HepG2 (cell line): ENCODE data around the gene SLC25A47. TPM values are rescaled to one million over a fixed set of nuclear protein-coding genes. Genes with fewer than 3 reads are reported as not detected.

ENCODE experiments used
- ATF7-NPFF ChIP-seq: sonication (generic); formaldehyde crosslinking; IDR thresholded peaks from 2 replicates; pipeline ENCODE4 v1.8.1; 2023; ENCODE audit warnings: mild to moderate bottlenecking, low read depth, missing genetic modification reagents, moderate library complexity
- ISL2 ChIP-seq: sonication (generic); formaldehyde crosslinking; IDR thresholded peaks from 2 replicates; pipeline ENCODE4 v1.5.0; 2020; ENCODE audit warnings: missing genetic modification reagents
- KLF11 ChIP-seq: IDR thresholded peaks from 2 replicates; pipeline ENCODE4 v1.6.1; 2016; ENCODE audit warnings: missing compliant biosample characterization
- POGZ ChIP-seq: sonication (generic); formaldehyde crosslinking; IDR thresholded peaks from 2 replicates; pipeline ENCODE4 v1.4.0; 2020; ENCODE audit warnings: mild to moderate bottlenecking, missing genetic modification reagents
- RORA ChIP-seq: sonication (generic); formaldehyde crosslinking; IDR thresholded peaks from 2 replicates; pipeline ENCODE4 v1.5.0; 2020; ENCODE audit warnings: mild to moderate bottlenecking, missing genetic modification reagents, moderate library complexity
- TOE1 ChIP-seq: sonication (generic); formaldehyde crosslinking; IDR thresholded peaks from 2 replicates; pipeline ENCODE4 v1.4.0; 2020; ENCODE audit warnings: mild to moderate bottlenecking, missing genetic modification reagents
- U2AF1 ChIP-seq: fragments of 200-400 bp; formaldehyde crosslinking; optimal IDR thresholded peaks from 2 replicates; pipeline ENCODE3; 2017; ENCODE audit warnings: mild to moderate bottlenecking, low read depth, low read length
- ZNF205 ChIP-seq: IDR thresholded peaks from 2 replicates; pipeline ENCODE4 v1.6.1; 2018; ENCODE audit warnings: missing biosample characterization, missing genetic modification reagents
- ZNF234 ChIP-seq: sonication (generic); formaldehyde crosslinking; conservative IDR thresholded peaks from 2 replicates; pipeline ENCODE4 v1.5.1; 2020; ENCODE audit warnings: mild to moderate bottlenecking, missing genetic modification reagents
- ZNF264 ChIP-seq: sonication (generic); formaldehyde crosslinking; IDR thresholded peaks from 2 replicates; pipeline ENCODE4 v1.4.0; 2020; ENCODE audit warnings: missing genetic modification reagents
- ZNF337 ChIP-seq: sonication (generic); formaldehyde crosslinking; IDR thresholded peaks from 2 replicates; pipeline ENCODE4 v1.5.1; 2020; ENCODE audit warnings: missing genetic modification reagents, low read depth, mild to moderate bottlenecking, borderline replicate concordance
- ZNF44 ChIP-seq: sonication (generic); formaldehyde crosslinking; IDR thresholded peaks from 2 replicates; pipeline ENCODE4 v1.5.1; 2020; ENCODE audit warnings: mild to moderate bottlenecking, missing genetic modification reagents
- ZNF546 ChIP-seq: sonication (generic); formaldehyde crosslinking; conservative IDR thresholded peaks from 2 replicates; pipeline ENCODE4 v1.8.1; 2023; ENCODE audit warnings: mild to moderate bottlenecking, missing genetic modification reagents
- ZNF749 ChIP-seq: sonication (generic); formaldehyde crosslinking; IDR thresholded peaks from 2 replicates; pipeline ENCODE4 v1.8.0; 2022; ENCODE audit warnings: mild to moderate bottlenecking, missing genetic modification reagents, moderate library complexity, borderline replicate concordance
- ZNF776 ChIP-seq: sonication (generic); formaldehyde crosslinking; IDR thresholded peaks from 2 replicates; pipeline ENCODE4 v1.4.0; 2020; ENCODE audit warnings: mild to moderate bottlenecking, missing genetic modification reagents
- ZNF878 ChIP-seq: sonication (generic); formaldehyde crosslinking; IDR thresholded peaks from 2 replicates; pipeline ENCODE4 v1.8.1; 2023; ENCODE audit warnings: mild to moderate bottlenecking, missing genetic modification reagents, moderate library complexity
- ZSCAN31 ChIP-seq: sonication (generic); formaldehyde crosslinking; IDR thresholded peaks from 2 replicates; pipeline ENCODE4 v1.5.0; 2020; ENCODE audit warnings: low read depth, mild to moderate bottlenecking, missing genetic modification reagents
- polyA plus RNA-seq, 8 experiments: library from polyadenylated mRNA; depleted of rRNA in 3 of 8; stranded (reverse) in 7 of 8; unstranded in 1 of 8; fragments of >200 nt; fragmentation: Illumina TruSeq in 4 of 8; extraction: Trizol in 4 of 8; gene quantifications; 2 replicates each; pipeline versions ENCODE4 v1.2.1 to v1.2.3, GENCODE V29; 2011 to 2016; ENCODE audit warnings: low read depth in 4 of 8, missing spikeins in 1 of 8, mixed read lengths in 1 of 8; ENCODE audit not compliant: insufficient read depth in 1 of 8
- total RNA-seq, 5 experiments: library from RNA; depleted of rRNA; stranded (reverse); fragments of >200 nt; fragmentation: Illumina TruSeq; extraction: Trizol; gene quantifications; 2 replicates each; pipeline ENCODE4 v1.2.3, GENCODE V29; 2016; ENCODE audit warnings: low read depth in 1 of 5
- TF ChIP-seq, protein P1 (sequence below): sonication (generic); formaldehyde crosslinking; IDR thresholded peaks from 2 replicates; pipeline ENCODE4 v1.9.0; 2021; ENCODE audit warnings: missing genetic modification reagents, mild to moderate bottlenecking, borderline replicate concordance
- TF ChIP-seq, protein P2 (sequence below): sonication (generic); formaldehyde crosslinking; IDR thresholded peaks from 2 replicates; pipeline ENCODE4 v1.9.0; 2021; ENCODE audit warnings: missing genetic modification reagents, borderline replicate concordance
- TF ChIP-seq, protein P3 (sequence below): sonication (generic); formaldehyde crosslinking; IDR thresholded peaks from 2 replicates; pipeline ENCODE4 v1.4.0; 2020; ENCODE audit warnings: missing genetic modification reagents
- TF ChIP-seq, protein P4 (sequence below): sonication (generic); formaldehyde crosslinking; IDR thresholded peaks from 2 replicates; pipeline ENCODE4 v1.4.0; 2020; ENCODE audit warnings: mild to moderate bottlenecking, missing genetic modification reagents

The SLC25A47 gene
- total and polyA plus RNA-seq, 2 of the 13 experiments (the other 11 are each of a cell fraction or from before 2014, with no cell fraction given) = 1.0 to 1.7 TPM

DNA sequence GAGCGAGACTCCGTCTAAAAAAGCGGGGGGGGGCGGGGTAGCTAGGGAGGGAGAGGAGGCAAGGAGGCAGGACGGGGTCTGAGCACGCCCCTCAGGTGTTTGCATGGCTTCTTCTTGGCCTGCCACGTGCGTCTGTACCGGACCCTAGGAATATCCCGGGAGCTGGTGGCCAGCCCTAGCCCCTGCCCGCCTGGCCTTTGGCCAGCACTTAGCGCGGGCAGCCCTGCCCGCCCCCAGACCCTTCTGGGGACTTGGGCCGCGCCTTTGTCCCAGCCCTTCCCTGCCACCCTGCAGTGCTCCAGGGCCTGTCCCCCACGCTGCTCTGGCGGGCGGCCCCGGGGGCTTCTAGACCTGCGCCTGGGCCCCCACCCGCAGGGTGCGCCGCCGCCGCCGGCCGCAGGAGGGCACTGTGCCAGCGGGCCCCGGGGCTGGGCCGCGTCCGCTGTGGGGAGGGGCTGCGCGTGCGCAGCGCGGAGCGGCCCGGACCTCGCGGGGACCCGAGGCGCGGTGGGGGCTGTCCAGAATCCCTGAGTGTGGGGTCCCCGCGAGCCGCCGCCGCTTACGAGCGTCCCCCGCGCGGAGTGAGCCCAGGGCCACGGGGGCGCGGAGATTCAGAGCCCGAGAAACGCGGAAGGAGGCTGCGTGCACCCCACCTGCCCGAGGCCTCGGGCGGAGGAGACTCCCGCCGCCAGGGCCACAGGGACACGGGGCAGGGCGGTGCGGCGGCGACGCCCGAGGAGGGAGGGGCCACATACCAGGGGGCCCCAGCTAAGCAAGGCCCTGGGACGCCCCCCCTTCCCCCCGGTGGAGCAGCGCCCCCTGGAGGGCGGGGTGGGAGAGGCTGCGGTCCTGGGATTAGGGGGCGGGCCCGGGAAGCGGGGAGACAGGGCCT, 37.9 kb upstream of the SLC25A47 start (continued):
- TF ChIP-seq, protein P1, sequence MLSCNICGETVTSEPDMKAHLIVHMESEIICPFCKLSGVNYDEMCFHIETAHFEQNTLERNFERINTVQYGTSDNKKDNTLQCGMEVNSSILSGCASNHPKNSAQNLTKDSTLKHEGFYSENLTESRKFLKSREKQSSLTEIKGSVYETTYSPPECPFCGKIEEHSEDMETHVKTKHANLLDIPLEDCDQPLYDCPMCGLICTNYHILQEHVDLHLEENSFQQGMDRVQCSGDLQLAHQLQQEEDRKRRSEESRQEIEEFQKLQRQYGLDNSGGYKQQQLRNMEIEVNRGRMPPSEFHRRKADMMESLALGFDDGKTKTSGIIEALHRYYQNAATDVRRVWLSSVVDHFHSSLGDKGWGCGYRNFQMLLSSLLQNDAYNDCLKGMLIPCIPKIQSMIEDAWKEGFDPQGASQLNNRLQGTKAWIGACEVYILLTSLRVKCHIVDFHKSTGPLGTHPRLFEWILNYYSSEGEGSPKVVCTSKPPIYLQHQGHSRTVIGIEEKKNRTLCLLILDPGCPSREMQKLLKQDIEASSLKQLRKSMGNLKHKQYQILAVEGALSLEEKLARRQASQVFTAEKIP (CRISPR knock-in tag) = no peak
- TF ChIP-seq ZNF234 (CRISPR knock-in tag) (no peak), RORA (CRISPR knock-in tag) (no peak), POGZ (peak; percentile 20; the same call in 1 of the 2 replicates), KLF11 (CRISPR knock-in tag) (no peak), ZNF878 (no peak), ZNF205 (CRISPR knock-in tag) (0 out of 2 replicates have a peak, but pooled peaks have one; percentile 16), TOE1 (CRISPR knock-in tag) (0 out of 2 replicates have a peak, but pooled peaks have one; percentile 43), ZNF546 (peak; percentile 95; the same call in 1 of the 2 replicates), ZSCAN31 (peak; percentile 53; the same call in 1 of the 2 replicates), U2AF1 (no peak), ISL2 (CRISPR knock-in tag) (0 out of 2 replicates have a peak, but pooled peaks have one; percentile 51), ZNF44 (no peak), ZNF337 (CRISPR knock-in tag) (no peak), ZNF776 (CRISPR knock-in tag) (peak; percentile 92), ZNF264 (CRISPR knock-in tag) (0 out of 2 replicates have a peak, but pooled peaks have one; percentile 42), ATF7-NPFF (CRISPR knock-in tag) (peak; percentile 92), ZNF749 (CRISPR knock-in tag) (no peak)
- TF ChIP-seq, protein P2, sequence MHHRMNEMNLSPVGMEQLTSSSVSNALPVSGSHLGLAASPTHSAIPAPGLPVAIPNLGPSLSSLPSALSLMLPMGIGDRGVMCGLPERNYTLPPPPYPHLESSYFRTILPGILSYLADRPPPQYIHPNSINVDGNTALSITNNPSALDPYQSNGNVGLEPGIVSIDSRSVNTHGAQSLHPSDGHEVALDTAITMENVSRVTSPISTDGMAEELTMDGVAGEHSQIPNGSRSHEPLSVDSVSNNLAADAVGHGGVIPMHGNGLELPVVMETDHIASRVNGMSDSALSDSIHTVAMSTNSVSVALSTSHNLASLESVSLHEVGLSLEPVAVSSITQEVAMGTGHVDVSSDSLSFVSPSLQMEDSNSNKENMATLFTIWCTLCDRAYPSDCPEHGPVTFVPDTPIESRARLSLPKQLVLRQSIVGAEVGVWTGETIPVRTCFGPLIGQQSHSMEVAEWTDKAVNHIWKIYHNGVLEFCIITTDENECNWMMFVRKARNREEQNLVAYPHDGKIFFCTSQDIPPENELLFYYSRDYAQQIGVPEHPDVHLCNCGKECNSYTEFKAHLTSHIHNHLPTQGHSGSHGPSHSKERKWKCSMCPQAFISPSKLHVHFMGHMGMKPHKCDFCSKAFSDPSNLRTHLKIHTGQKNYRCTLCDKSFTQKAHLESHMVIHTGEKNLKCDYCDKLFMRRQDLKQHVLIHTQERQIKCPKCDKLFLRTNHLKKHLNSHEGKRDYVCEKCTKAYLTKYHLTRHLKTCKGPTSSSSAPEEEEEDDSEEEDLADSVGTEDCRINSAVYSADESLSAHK (CRISPR knock-in tag) = no peak
- TF ChIP-seq, protein P3, sequence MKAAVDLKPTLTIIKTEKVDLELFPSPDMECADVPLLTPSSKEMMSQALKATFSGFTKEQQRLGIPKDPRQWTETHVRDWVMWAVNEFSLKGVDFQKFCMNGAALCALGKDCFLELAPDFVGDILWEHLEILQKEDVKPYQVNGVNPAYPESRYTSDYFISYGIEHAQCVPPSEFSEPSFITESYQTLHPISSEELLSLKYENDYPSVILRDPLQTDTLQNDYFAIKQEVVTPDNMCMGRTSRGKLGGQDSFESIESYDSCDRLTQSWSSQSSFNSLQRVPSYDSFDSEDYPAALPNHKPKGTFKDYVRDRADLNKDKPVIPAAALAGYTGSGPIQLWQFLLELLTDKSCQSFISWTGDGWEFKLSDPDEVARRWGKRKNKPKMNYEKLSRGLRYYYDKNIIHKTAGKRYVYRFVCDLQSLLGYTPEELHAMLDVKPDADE (CRISPR knock-in tag) = no peak; the same call in 1 of the 2 replicates
- TF ChIP-seq, protein P4, sequence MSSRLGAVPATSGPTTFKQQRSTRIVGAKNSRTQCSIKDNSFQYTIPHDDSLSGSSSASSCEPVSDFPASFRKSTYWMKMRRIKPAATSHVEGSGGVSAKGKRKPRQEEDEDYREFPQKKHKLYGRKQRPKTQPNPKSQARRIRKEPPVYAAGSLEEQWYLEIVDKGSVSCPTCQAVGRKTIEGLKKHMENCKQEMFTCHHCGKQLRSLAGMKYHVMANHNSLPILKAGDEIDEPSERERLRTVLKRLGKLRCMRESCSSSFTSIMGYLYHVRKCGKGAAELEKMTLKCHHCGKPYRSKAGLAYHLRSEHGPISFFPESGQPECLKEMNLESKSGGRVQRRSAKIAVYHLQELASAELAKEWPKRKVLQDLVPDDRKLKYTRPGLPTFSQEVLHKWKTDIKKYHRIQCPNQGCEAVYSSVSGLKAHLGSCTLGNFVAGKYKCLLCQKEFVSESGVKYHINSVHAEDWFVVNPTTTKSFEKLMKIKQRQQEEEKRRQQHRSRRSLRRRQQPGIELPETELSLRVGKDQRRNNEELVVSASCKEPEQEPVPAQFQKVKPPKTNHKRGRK (CRISPR knock-in tag) = no peak
